DOHH2 (cell line): Measurements from ENCODE around the gene SSBP2.

Source experiments
- H3F3A ChIP-seq: fragments of 200-600 bp; sonication (generic), shearing (Covaris generic); 2 replicates; pipeline ENCODE4 v1.6.0; 2016; ENCODE audit warnings: antibody characterized with exemption, mild to moderate bottlenecking; ENCODE audit not compliant: control insufficient read depth, insufficient read depth
- H3K27ac ChIP-seq: fragments of 200-600 bp; sonication (generic); 2 replicates; pipeline ENCODE4 v1.5.1; 2014; ENCODE audit warnings: low read depth, mild to moderate bottlenecking, low read length, moderate library complexity
- H3K27me3 ChIP-seq: fragments of 200-600 bp; sonication (generic); 2 replicates; pipeline ENCODE4 v1.6.1; 2014; ENCODE audit warnings: mild to moderate bottlenecking, low read length, mixed read lengths; ENCODE audit not compliant: control insufficient read depth
- H3K36me3 ChIP-seq: fragments of 200-600 bp; sonication (generic); 2 replicates; pipeline ENCODE4 v1.6.1; 2014; ENCODE audit warnings: mild to moderate bottlenecking, low read length, moderate library complexity, mixed read lengths; ENCODE audit not compliant: control insufficient read depth
- H3K4me1 ChIP-seq: fragments of 200-600 bp; sonication (generic); 2 replicates; pipeline ENCODE4 v1.6.1; 2014; ENCODE audit warnings: mild to moderate bottlenecking, low read length, mixed read lengths; ENCODE audit not compliant: control insufficient read depth
- H3K4me2 ChIP-seq: fragments of 200-600 bp; sonication (generic); 2 replicates; pipeline ENCODE4 v1.6.0; 2014; ENCODE audit warnings: mild to moderate bottlenecking, low read length, moderate library complexity
- H3K4me3 ChIP-seq: fragments of 200-600 bp; sonication (generic); 2 replicates; pipeline ENCODE4 v1.5.1; 2014; ENCODE audit warnings: mild to moderate bottlenecking, low read length, mixed read lengths
- H3K79me2 ChIP-seq: fragments of 200-600 bp; sonication (generic); 2 replicates; pipeline ENCODE4 v1.6.1; 2014; ENCODE audit warnings: mild to moderate bottlenecking, low read length, mixed read lengths; ENCODE audit not compliant: control insufficient read depth
- H3K9me2 ChIP-seq: fragments of 200-600 bp; sonication (generic); replicated peaks from 2 replicates; pipeline ENCODE4 v1.6.1; 2014; ENCODE audit warnings: mild to moderate bottlenecking, low read length, mixed read lengths; ENCODE audit not compliant: control insufficient read depth
- H3K9me3 ChIP-seq: fragments of 200-600 bp; sonication (generic); 2 replicates; pipeline ENCODE4 v1.6.1; 2014; ENCODE audit warnings: antibody characterized with exemption, low read length, mixed read lengths; ENCODE audit not compliant: control insufficient read depth, insufficient read depth
- H4K20me1 ChIP-seq: fragments of 200-600 bp; sonication (generic); 2 replicates; pipeline ENCODE4 v1.6.0; 2014; ENCODE audit warnings: low read depth, mild to moderate bottlenecking, antibody characterized with exemption, low read length, moderate library complexity; ENCODE audit not compliant: control insufficient read depth, insufficient read depth
- CTCF ChIP-seq: fragments of 200-600 bp; sonication (generic); IDR thresholded peaks from one replicate; pipeline ENCODE4 v1.5.1; 2014; ENCODE audit warnings: antibody characterized with exemption, mild to moderate bottlenecking, low read depth, low read length; ENCODE audit not compliant: poor library complexity, severe bottlenecking
- EZH2phosphoT487 ChIP-seq: fragments of 200-600 bp; sonication (generic); IDR thresholded peaks from 2 replicates; pipeline ENCODE4 v1.6.1; 2017; ENCODE audit warnings: borderline replicate concordance, mild to moderate bottlenecking, antibody characterized with exemption, low read length, moderate library complexity, mixed read lengths

SSBP2 gene

GRCh38 chr5:81768935-81769452, 18.1 kb upstream of the SSBP2 start:
- H3K27ac ChIP-seq, result no peak overlapping the region
- no peak overlapping the region for H3K4me3 ChIP-seq
- H3K36me3 ChIP-seq, result no peaks in the 10 kb centered on the region
- no peaks in the 10 kb centered on the region for H3K27me3 ChIP-seq
- no peaks in the 10 kb centered on the region for H3K9me2 ChIP-seq
- H3F3A ChIP-seq, result no peaks in the 10 kb centered on the region
- no peaks in the 10 kb centered on the region for H4K20me1 ChIP-seq
- TF ChIP-seq EZH2phosphoT487, result no peak
- no peak for TF ChIP-seq CTCF
- H3K79me2 ChIP-seq, result no peaks in the 10 kb centered on the region
- no peak overlapping the region for H3K4me2 ChIP-seq
- no peaks in the 10 kb centered on the region for H3K4me1 ChIP-seq
- H3K9me3 ChIP-seq, result no peaks in the 10 kb centered on the region

GRCh38 chr5:81767938-81768337, 17.0 kb upstream of the SSBP2 start:
- no peaks in the 10 kb centered on the region for H3K9me2 ChIP-seq
- no peak overlapping the region for H3K4me3 ChIP-seq
- no peaks in the 10 kb centered on the region for H3K79me2 ChIP-seq
- H3K27ac ChIP-seq, result no peak overlapping the region
- H3K9me3 ChIP-seq, result no peaks in the 10 kb centered on the region
- no peak overlapping the region for H3K4me2 ChIP-seq
- H3F3A ChIP-seq, result no peaks in the 10 kb centered on the region
- TF ChIP-seq EZH2phosphoT487, result no peak
- no peak for TF ChIP-seq CTCF
- no peaks in the 10 kb centered on the region for H3K27me3 ChIP-seq
- H3K36me3 ChIP-seq, result no peaks in the 10 kb centered on the region
- H4K20me1 ChIP-seq, result no peaks in the 10 kb centered on the region
- no peaks in the 10 kb centered on the region for H3K4me1 ChIP-seq

GRCh38 chr5:81767097-81767496, 16.2 kb upstream of the SSBP2 start:
- Histone ChIP-seq H3K27me3 (no peaks in the 10 kb centered on the region), H3K79me2 (no peaks in the 10 kb centered on the region), H3K4me2 (no peak overlapping the region), H3K4me1 (no peaks in the 10 kb centered on the region), H3K4me3 (no peak overlapping the region), H3K27ac (no peak overlapping the region), H3K9me2 (no peaks in the 10 kb centered on the region), H4K20me1 (no peaks in the 10 kb centered on the region), H3K36me3 (no peaks in the 10 kb centered on the region), H3K9me3 (no peaks in the 10 kb centered on the region), H3F3A (no peaks in the 10 kb centered on the region)
- no peak for TF ChIP-seq CTCF
- no peak for TF ChIP-seq EZH2phosphoT487

- Histone ChIP-seq H3K4me2 (no peak overlapping the region), H3K9me3 (no peaks in the 10 kb centered on the region), H3K4me3 (no peak overlapping the region), H3K27ac (no peak overlapping the region), H3K79me2 (no peaks in the 10 kb centered on the region), H3K27me3 (no peaks in the 10 kb centered on the region), H3F3A (no peaks in the 10 kb centered on the region), H3K9me2 (no peaks in the 10 kb centered on the region), H3K36me3 (no peaks in the 10 kb centered on the region), H4K20me1 (no peaks in the 10 kb centered on the region), H3K4me1 (no peaks in the 10 kb centered on the region)
- no peak for TF ChIP-seq CTCF
- no peak for TF ChIP-seq EZH2phosphoT487
Observed at GRCh38 chr5:81766611-81767010, 15.7 kb upstream of the SSBP2 start.
